Measurements from ENCODE around the gene CLEC16A.

DNA sequence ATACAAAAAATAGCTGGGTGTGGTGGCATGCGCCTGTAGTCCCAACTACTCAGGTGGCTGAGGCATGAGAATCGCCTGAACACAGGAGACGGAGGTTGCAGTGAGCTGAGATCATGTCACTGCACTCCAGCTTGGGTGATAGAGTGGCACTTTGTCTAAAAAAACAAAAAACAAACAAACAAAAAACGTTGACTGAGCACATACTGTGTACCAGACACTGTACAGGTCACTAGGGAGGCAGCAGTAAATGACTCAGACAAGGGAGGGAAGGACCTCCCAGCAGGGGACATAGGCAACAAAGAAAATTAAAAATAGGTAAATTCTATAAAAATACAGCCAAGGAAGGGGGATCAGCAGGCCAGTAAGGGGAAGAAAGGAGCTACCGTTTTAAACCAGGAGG, 247.3 kb downstream of the CLEC16A start:
- TF ChIP-seq POLR2A (IDR thresholded peaks at IDR 0.05; ENCODE audit: low read length): no peak
- no peak for TF ChIP-seq GATA1 (IDR thresholded peaks at IDR 0.05; ENCODE audit: low read depth, low read length)
